Stimulated activated CD4-positive, alpha-beta T cell treated with anti-CD3 and anti-CD28 coated beads, Interleukin-4, amount 100 ng/mL, for 48 hours (primary cell): ENCODE results near the gene TLR6.

Source experiments
- DNase-seq, 2 donors: peaks; one replicate each; pipeline ENCODE4 v3.0.0-alpha.2; 2020; ENCODE audit warnings: low read depth in 2 of 2

TLR6 gene, protein sequence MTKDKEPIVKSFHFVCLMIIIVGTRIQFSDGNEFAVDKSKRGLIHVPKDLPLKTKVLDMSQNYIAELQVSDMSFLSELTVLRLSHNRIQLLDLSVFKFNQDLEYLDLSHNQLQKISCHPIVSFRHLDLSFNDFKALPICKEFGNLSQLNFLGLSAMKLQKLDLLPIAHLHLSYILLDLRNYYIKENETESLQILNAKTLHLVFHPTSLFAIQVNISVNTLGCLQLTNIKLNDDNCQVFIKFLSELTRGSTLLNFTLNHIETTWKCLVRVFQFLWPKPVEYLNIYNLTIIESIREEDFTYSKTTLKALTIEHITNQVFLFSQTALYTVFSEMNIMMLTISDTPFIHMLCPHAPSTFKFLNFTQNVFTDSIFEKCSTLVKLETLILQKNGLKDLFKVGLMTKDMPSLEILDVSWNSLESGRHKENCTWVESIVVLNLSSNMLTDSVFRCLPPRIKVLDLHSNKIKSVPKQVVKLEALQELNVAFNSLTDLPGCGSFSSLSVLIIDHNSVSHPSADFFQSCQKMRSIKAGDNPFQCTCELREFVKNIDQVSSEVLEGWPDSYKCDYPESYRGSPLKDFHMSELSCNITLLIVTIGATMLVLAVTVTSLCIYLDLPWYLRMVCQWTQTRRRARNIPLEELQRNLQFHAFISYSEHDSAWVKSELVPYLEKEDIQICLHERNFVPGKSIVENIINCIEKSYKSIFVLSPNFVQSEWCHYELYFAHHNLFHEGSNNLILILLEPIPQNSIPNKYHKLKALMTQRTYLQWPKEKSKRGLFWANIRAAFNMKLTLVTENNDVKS

DNA sequence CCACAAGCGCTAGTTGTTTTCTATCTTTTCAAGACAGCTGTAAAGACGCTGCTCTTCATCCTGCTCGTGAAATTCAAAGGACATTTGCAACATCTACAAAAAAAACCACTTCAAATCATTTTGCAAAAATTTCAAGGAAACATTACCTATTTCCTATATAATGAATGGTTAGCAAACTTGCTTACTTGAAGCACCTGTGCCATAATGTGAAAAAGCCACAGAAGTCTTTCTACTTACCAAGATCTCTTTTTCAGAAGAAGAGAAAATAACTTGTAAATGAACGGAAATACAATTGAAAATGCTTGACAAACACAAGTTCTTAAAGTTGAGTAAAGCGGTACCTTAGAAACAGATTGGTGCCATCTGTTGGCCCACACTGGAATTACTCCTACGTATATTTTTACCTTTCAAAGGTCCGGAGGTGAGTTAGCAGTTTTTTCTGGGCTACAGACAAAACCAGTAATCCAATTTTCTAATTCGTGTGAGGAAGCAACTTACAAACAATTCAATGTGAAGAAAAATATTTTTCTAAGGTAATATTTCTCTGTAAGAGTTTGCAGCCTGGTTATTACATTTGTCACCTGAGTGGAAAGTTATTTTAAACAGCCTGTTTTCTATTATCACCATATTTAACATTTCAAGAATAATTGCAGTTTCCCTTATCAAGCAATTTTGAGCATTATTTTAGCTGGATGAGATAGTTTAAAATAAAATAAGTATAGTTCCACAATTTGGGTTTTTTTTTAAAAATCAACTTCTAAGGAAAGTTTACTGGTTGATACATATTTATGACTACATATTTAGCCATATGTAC, at the start of gene TLR6:
Gene TLR6, minus strand, starts transcription at position 294 of the 814 bp plus-strand sequence. CDS start 27,344 bp downstream, outside the sequence.
- peak; percentile 41 to 61 for DNase-seq

DNA sequence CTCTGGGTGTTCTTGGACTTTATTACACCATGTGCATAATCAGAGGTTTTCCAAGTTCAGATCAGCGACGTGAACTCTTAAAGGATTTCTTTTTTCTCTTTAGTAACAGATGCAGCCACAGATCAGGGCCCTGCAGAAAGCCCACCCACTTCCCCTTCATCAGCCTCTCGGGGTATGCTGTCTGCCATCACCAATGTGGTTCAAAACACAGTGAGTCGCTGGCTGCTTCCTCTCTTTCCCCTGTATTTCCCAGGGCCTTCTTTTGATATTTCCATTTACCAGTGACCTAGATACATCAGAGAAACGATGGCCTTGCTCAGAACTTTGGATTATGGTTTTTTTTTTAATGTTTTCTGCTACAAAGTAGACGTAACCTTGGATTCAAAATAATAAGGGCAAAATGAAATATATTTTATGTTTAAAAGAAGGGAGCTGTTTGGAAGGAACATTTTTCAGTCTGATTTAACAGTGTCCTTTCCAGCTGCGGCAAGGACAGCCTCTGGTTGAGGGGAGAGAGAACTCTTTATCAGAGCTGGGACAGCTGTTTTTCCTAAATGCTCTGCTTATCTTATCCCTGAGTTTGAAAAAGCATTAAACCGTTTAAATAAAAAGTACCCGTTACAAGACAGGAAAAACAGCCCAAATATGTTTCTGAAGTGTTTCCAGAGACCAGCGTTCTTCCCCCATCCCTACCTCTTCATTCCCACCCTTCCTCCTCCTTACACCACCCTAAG, 49.2 kb upstream of the TLR6 start:
- no peak for DNase-seq

DNA sequence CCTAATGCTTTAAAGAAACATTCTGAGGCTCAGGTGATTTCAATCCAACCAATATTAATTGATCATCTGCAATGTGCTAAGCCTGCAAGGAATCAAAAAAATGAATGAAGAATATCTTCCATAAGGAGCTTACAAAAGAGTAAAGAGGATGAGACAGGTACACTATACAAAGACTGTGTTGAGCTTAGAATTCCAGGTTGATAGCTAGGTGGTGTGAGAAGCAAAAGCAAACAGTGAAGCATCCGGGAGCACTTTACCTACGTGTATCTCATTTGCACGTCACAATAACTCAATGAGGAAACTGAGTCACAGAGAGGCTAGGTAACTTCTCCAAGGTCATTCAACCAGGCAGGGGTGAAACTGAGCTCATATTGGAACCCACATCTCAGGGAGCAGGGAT, 48.1 kb upstream of the TLR6 start:
- DNase-seq, result no peak

DNA sequence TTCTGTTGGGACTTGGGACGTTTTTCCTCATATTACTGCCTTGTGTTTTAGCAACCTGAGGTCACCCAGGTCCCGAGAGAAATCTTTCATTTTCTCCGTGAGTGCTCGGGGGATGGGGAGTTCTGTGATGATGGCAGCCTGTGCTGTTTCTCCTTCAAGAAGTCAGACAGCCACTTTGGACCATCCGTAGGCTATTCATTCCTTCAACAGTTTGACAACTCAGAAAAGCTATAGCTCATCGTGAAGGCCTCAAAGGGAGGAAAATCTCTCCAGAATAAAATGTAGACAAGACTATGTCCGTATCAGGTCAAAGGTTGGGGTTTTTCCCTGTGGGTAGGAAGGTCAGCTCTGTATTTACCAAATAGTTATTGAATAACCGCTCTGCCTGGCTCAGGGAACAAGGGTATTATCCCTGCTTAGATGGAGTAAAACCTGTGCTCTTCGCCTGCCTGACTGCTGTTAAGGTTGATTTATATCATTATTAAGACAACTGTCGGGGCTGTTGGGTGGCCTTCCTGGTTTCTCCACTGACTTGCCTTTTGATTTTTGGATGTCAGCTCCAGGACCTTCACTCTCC, 47.6 kb upstream of the TLR6 start:
- DNase-seq, result no peak

DNA sequence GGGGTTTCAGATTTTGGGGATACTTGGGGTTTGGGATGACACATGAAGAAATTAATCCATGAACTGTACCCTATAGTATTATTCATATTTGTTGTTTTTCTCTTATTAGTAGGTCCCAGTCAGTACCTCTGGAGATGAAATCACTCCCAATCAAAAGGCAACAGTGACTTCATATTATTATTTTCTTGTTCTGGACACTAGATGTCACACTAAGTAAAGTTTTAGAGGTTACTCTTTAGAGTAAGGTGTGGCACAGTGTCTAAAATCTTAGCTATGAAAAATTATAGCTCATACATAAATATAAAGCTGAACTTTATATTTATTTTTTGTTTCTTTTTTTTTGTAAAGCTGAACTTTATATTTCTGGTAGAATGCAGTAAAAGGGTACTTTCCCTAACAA, 46.1 kb upstream of the TLR6 start:
- no peak for DNase-seq

DNA sequence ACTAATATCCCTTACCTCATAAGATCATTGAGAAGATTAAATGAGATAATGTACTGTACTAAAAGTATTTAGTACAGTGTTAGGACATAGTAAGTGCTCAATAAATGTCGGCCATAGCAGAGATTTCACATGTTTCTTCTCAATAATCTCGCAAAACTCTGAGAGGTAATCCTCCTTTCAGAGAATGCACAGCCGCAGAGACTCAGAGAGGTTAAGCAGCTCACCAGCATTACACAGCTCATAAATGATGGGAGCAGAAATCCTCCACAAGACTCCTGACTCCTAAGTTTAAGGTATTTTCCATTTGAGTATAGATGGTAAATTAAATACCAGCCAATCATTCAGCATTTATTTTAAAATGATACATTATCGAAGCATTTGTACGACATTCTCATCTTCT, 45.6 kb upstream of the TLR6 start:
- DNase-seq, result no peak

DNA sequence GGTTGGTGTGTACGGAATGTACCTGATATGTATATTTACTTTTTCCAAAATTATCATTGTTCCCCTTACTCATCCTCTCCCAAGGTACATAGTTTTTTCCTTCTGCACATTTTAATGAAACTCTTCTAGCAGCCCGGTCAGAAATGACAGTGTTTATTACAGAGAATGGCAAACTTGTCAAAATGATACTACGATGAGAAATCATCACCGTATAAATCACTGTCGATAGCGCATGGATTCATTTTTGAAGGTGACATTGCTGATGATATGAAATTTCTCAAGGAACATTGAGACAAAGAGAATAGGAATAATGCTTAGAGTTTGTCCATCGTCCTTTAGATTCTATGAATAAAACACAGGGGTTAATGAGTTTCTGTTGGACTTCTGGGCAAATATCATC, 41.6 kb upstream of the TLR6 start:
- DNase-seq, result no peak

DNA sequence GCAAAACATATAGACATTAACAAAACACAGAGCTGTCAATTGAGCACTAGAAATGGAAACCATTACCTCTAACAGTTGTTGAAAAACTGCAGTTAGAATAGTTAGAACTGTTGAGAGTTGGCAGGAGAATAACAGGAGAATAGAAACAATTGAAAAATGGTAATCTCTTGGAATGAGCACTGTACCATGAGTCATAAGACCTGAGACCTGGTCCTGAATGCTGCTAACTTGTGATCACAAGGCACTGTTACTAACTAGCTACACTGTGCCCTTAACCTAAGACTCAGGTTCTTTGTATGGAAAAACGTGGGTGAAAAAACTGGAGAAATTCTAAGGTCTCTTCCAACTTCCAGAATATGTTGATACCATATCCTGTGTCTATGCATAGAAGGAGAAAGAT, 40.3 kb upstream of the TLR6 start:
- no peak for DNase-seq

DNA sequence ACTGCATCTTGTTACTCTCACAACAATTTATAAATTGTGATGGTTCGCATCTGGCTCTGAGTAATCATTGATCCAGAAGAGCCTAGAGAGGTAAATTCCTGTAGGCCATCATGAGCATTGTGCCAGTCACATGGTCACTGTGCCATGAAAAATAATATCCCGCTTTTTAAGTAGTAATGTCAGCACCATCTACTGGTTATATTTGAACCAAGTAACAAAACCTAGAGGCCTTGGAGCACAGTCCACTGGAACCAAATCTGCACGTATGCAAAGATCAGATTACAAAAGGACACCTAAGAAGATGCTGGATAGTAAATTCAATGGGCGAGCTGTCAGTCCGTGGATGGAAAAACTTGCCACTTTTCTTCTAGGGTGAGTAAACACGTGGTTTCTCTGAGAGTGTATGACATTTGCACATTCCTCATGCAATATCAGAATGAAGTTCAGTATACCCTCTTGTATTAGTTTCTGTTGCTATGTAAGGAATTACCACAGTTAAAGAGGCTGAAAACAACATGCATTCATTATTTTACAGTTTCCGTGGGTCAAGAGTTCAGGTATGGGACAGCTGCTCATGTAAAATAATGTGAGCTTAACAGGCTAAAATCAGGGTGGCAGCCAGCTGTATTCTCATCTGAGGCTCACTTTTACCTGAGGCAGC, 37.8 kb upstream of the TLR6 start:
- no peak for DNase-seq

DNA sequence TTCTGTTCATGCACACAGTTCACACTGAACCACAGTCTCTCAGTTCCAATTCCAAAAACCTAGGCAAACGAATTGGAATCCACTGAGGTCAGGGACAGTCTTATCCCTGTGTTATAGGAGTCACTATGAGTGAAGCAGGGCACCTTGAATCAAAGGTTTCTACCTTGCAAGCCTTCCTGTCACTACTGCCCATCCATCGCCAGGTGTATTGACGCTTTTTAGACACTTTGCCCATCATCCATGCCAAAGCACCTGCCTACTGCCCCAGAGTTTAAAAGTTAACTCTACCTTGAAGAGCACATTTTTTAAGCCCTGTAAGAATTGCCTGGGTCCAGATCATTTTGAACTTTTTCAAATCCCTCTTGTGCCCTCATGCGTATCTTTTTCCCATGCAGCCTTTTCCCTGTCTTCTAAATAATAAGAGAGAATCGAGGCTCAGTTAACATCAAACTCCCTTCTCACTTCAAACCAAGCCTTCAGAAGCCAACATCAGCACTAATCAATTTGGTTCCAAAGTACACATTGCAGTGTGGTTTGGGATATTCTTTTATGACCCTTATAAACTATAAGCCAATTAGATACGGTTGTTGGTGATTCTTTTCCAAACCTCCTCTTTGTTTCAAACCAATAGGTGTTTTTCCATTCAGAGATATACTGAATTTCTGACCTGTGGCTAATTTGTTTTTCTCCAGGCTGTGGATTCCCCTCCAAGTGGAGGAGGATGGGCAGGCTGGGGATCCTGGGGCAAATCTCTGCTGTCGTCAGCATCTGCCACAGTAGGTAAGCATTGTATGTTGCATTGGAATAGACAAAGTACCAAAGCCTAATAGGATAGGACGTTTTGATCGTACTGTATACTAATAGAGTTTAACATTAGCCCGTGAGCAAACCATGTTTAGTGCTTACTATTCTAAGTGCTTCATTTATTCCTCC, 34.7 kb upstream of the TLR6 start:
- no peak for DNase-seq

DNA sequence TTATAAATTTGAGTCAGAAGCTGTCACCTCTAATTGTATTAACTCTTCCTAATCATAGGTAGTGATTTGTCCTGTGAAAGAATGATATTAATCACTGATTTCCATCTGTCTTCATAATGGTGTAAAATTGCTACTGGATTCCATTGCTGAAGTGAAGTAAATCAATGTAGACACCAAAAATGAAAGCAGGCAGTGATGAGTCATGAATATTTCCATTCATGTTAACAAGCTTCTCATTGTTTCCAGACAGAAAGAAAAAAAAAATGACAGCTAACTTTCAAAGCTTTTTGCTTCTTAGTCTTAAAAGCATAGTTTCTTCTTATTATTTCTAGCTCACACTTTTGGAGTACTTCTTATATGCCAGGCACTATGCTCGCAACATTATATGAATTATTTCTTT, 32.5 kb upstream of the TLR6 start:
- no peak for DNase-seq

DNA sequence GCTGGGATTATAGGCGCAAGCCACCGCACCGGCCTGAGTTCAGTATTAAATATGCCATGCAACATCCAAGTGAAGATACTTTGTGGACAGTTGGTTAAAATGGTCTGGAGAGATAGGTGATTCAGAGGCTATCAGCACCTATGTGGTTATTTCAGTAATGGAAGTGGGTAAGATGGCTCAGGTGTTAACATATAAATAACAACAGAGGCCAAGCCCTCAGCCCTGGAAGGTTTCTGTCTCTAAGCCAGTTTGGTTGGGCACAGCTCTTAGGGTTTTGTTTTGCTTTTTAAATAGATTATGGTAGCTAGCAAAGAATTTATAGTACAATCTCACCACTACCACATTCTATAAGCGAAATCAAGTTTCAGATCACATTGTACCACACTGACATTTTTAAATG, 27.6 kb upstream of the TLR6 start:
- no peak for DNase-seq

DNA sequence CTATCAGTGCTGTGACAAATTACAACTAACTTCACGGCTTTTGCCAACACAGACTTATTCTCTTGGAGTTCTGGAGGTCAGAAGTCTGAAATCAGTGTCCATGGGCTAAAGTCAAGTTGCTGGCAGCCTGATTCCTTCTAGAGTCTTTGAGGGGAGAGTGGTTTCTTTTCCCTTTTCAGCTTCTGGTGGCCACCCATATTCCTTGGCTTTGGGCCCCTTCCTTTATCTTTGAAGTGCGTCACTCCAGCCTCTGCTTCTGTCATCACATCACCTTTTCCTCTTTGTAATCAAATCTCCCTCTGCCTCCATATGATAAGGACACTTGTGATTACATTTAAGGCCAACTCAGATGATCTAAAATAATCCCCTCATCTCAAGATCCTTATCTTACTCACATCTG, 20.0 kb upstream of the TLR6 start:
- DNase-seq, result no peak

DNA sequence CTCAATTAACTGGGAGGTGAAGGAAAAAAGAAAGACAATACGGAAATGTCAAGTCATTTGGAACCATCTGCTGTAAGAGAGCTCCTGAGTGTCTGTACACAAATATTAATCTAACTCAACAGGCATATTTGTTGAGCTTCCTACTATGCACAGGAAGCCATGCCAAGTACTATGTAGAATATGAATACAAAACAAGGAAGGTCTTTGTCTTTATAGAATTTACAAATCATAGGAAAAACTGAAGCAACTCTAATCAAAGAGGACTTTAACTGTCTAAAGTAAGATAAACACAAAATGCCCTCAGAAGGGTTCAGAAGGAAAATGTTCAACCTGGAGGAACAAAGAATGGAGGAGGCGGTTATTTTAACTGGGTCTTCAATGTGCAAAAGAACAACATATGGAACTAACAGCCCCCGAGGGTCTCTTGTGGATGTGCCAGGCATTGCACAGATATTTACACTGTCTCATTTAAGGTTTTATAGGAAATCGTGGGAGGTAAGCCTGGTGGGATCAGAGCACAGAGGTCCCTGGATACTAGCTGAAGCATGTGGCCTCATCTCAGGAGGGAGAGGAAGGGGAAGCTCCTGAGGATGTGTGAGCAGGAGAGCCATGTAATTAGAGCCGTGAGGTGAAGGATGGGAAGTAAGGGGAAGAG, 16.8 kb upstream of the TLR6 start:
- no peak for DNase-seq

DNA sequence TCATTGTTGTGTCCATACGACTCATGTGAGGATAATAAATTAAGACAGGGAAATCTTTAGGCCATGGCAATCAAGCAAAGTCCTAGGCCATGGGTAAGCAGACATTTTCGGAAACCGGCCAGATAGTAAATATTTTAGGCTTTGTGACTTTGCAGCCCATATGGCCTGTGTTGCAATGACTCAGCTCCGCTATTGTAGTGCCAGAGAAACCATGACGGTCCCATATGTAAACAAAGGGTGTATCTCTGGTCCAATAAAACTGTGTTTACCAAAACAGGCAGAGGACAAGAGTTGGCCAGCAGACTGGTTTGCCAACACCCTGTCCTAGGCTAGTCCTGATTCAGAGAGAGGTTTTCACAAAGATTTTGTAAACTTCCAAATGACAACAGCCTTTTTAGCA, 16.0 kb upstream of the TLR6 start:
- DNase-seq, result no peak

DNA sequence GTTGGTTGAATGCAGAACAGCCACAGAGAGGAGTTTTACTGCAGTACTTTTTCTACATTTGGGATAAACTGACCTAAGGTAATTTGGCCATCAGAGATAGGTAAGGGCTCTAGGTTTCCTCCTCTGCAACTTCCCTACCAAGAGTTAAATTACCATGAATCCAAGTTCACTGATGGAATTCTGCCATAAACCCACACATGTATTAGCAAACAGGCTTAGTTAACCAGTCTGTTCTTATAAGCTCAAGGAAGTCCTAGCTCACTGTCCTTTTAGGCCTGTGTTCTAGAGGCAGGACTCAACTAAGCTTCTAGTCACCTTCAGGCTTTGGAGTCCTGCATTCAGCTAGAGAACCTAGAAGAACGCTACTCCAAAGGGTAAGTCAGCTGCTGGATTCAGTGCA, 15.0 kb upstream of the TLR6 start:
- no peak for DNase-seq

DNA sequence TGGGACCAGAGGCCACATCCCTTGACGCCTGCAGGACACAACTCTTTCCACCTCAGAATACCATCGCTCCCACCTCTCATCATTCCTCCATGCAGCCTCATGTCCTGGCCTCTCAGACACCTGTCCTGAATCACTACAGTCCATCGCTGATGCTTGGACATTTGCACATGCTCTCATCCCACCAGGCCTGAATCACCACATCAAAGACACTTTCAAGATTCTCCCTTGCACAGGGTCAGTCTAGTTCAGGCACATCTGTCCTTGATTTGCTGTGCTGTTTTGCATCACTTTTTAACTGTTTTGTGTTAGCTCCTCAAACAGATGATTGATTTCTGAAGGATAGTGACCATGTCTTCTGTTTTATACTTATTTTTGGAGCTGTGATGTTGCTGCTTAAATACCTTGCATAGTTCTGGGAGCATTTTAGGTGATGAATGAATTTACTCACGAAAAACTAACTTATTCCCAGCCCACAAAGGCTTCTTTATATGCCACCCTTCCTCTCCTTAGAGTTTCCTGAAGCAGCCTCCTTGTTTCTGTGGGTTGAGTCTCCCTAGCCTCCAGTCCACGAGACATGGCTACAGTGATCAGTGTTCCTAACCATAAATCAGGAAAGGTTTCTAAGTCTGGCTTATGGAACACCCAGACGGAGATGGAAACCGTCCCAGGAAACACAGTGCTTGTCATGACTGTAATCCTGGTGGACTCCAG, 13.6 kb upstream of the TLR6 start:
- DNase-seq, result no peak

DNA sequence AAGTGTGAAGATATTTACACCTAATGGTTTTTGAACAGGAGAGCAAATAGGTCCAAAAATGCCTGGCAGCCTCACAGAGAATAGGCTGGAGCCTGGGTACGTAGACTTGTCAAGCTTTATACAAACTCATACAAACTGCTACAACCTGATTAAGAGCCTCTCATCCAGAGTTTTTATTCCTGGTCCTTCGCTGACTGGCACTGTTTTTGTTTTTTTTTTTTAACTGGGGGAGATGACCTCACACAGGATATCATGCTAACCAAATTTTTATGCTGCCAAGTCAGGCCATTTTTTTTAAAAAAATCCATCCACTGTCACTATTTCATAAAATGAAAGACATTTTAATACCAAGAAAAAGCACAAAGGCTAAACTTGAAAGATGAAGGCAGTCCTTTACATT, 12.9 kb upstream of the TLR6 start:
- no peak for DNase-seq
